HG03066 (cell line): Measurements from ENCODE around the gene THBS2.
"Not testable (repeated sequence)": the region's sequence is repeated elsewhere in the genome, so short reads cannot be mapped to it uniquely, and the experiment has no call there.

ENCODE experiments used
- ATAC-seq: cut with Tn5 transposase; IDR thresholded peaks from one replicate; pipeline ENCODE4 v1.9.1; 2021; ENCODE audit warnings: low read depth; ENCODE audit not compliant: unreplicated experiment

The THBS2 gene

GRCh38 chr6:169213814-169214520, 39.7 kb downstream of the THBS2 start:
- ATAC-seq = no peak

DNA sequence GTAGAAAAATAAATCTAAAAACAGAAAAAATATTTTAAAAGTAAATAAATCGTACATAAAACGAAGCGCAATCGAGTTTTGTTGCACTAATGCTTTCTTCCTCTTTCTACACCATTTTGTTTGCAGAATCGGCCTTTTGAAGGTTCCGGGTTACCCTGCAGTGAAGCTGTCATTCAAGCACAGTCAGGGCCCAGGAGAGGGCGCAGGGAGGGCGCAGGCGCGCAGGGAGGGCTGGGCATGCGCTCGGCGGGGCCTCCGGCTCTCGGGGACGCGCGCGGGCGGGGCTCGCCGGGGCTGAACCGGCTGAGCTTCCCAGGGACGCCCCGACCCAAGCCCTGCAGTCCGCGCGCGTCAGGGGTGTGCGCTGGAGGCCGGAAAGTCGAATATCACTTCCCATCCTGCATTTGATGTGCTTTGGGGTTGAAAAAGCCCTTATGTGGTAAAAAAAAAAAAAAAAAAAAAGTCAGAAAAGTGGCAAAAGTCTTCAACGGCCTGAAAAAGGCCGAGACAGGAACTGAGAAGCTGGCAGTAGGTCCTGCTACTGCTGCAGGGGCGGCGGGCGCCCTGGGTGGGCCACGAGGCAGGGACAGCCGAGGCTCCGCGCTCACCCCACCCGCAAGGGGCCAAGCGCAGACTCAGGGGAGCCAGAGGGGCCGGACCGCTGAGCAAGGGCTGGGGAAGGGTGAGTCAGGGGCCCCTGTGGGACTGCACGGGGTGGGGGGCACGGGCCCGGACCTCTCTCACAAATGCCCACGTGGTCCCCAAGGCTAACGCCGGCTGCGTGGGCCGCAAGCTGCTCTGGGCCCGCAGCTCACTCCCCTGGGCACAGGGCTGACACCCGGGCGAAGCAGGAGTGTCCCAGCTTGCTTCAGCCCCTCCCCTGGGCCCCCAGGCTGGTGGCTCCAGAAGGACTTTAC, 40.5 kb downstream of the THBS2 start:
- ATAC-seq = peak; percentile 98

DNA sequence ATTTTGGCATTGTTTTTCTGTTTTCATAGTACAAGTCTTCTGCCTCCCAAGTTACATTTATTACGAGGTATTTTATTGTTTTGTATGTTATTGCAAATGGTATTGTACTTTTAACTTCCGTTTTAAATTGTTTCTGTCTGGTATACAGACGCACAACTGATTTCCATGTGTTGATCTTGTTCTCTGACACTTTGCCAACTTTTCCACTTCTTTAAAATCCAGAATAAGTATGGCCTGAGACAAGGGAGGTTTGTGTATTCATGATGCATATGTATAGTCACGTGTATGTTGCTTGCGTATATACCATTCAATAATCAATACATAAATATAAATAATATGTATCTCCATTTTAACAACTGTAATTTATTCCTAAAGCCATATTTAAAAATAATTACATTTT, 41.2 kb downstream of the THBS2 start:
- no peak for ATAC-seq

DNA sequence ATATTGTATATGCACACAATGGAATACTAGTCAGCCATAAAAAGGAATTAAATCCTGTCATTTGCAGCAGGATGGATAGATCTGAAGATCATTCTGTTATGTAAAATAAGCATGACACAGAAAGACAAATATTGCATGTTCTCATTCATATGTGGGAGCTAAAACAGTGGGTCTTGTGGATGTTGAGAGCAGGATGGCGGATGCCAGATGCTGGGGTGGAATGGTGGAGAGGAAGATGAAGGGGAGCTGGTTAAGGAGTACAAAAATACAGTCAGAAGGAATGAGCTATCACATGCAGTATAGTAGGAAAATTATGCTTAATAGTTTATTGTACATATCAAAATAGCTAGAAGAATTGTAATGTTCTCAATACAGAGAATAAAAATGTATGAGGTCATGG, 41.8 kb downstream of the THBS2 start:
- ATAC-seq = no peak

DNA sequence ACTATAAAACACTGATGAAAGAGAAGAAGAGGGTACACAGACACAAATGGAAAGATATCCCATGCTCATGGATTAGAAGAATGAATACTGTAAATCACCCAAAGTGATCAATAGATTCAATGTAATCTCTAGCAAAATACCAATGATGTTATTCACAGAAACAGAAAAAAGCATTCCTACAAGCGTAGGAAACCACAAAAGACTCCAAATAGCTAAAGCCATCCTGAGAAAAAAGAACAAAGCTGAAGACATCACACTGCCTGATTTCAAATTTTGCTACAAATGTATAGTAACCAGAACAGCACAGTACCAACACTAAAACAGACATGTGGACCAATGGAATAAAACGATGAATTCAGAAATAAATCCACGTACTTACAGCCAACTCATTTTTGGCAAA, 43.0 kb downstream of the THBS2 start:
- no peak for ATAC-seq

- no peak for ATAC-seq
Observed at GRCh38 chr6:169208011-169208410, 45.6 kb downstream of the THBS2 start.

DNA sequence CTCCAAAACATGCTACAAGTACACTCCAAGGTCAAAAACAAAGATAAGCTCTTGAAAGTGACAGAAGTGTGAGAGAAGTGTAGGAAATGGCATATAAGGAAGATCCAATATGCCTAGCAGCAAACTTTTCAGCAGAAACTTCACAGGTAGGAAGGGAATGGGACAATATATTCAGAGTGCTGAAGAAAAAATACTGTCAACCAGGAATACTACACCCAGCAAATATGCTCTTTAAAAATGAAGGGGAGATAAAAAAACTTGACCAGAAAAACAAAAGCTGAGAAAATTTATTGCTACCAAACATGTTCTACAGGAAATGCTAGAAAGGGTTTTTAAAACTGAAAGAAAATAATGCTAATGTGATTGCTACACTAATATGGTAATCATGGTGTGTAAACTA, 46.2 kb downstream of the THBS2 start:
- ATAC-seq = no peak

DNA sequence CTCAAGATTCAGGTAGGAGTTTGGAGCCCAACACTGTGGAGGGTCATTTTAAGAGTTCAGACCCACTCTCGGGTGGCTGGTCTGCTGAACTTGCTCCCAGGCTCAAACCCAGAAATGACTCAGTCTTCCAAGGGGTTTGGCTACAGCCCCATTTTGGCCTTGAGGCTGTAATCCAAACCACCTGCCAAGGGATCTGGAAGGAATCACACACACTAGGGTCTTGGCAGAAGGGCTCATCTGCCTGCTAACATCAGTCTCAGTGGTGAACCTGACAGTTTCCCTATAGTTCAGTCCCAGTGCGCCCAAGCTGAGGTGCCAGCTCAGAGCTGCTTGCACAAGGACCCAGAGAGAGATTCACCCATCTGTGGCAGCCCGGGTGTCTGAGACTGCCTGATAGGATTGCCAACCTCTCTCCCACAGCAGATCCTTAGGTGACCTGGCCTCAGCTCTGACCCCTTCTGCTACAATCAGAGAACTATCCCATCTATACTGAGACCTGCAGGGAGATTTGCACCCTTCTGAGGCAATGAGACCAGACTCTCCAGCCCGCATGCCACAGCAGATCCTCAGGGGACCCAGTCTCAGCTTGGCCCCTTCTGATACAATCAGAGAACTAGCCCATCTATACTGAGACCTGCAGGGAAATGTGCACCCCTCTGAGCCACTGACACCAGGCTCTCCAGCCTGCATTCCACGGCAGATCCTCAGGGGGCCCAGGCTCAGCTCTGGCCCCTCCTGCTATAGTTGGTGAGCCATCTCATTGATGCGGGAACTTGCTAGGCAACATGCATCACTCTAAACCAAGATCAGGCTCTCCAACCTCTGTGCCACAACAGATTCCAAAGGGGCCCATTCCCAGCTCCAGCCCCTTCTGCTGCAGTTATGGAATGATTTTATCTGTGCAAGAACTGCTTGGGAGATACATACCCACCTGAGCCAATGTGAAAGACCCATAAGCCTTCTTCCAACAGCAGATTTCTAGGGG, 48.2 kb downstream of the THBS2 start:
- ATAC-seq = no peak

- ATAC-seq = no peak
Observed at GRCh38 chr6:169204167-169204566, 49.5 kb downstream of the THBS2 start.

- ATAC-seq = no peak
Observed at GRCh38 chr6:169201985-169202384, 51.7 kb downstream of the THBS2 start.

DNA sequence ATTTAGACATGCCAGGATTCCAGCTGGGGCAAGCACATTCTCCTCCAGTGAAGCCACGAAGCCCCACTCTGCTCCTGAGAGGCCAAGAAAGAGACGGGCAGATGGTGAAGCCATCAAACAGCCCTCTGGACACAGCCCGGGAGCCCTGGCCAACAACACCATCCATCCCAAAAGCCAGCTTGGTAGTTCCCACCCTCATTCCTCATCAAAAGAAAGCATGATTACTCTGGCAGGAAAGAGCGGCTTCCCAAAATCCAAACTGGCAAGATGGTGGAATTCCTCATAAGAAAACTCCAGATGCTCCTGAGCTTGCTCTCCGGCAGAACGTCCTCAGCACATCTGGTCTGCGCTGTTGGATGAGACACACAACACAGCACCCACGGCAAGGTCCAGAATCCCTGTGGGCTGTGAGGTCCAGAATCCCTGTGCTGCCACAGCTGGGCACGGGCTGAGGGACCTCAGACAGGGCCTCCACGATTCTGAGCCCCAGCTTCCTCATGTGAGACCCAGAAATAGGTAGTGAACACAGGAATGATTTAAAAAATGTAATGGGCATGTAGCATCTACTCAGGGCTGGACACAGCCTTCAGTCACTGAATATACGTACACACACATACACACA, 52.6 kb downstream of the THBS2 start:
- no peak for ATAC-seq

DNA sequence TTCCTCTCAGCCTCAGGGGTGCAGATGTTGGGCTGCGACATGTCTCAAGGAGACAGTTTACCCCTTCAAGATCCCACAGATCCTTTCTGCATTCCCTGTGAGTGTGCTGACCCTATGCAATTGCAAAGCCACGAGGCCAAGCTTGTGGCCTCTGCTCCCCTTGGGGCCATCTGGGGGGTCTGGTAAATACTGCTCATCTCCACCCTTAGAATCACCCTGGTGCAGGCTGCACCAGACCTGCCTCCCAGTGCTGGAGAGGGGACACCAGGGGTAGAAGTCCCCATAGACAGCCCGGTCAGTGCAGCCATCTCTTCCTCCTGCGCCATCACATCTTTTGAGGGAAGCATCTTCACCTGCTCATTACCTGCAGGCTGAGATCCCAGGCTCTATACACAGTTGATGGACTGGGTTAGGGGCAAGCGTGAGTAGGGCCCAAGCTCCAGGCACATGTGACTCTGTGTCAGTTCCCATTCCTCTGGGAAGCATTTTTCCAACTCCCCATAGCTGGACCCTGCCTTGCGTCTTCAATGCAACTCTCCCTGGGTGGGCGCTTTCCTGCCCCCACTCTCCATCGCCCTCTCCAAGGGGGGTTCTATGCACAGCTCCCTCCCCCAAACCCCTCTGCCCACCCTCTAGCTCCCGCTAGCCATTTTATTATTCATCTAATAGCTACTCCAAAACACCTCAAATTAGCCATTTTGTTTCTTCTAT, 53.9 kb downstream of the THBS2 start:
- ATAC-seq = no peak

DNA sequence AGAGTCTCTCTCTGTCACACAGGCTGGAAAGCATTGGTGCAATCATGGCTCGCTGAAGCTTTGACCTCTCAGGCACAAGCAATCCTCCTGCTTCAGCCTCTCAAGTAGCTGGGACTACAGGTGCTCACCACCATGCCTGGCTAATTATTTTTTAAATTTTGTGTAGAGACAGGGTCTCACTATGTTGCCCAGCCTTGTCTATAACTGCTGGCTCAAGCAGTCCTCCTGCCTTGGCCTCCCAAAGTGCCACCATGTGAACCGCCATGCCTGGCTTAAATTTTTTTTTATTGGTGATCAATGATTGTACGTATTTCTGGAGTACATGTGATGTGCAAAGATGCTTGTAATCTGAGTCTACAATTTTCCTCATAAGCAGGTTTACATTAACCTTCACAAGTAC, 54.8 kb downstream of the THBS2 start:
- ATAC-seq = no peak

- not testable (repeated sequence) for ATAC-seq
Observed at GRCh38 chr6:169197929-169198328, 55.7 kb downstream of the THBS2 start.

DNA sequence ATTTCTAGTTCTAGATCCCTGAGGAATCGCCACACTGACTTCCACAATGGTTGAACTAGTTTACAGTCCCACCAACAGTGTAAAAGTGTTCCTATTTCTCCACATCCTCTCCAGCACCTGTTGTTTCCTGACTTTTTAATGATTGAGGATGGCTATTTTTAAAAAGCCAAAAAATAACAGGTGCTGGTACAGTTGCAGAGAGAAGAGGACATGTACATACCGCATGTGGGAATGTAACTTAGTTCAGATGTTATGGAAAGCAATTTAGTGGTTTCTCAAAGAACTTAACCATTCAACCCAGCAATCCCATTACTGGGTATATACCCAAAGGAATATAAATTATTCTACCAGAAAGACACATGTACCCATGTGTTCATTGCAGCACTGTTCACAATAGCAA, 57.4 kb downstream of the THBS2 start:
- not testable (repeated sequence) for ATAC-seq

GRCh38 chr6:169194737-169195136, 58.9 kb downstream of the THBS2 start:
- no peak for ATAC-seq

DNA sequence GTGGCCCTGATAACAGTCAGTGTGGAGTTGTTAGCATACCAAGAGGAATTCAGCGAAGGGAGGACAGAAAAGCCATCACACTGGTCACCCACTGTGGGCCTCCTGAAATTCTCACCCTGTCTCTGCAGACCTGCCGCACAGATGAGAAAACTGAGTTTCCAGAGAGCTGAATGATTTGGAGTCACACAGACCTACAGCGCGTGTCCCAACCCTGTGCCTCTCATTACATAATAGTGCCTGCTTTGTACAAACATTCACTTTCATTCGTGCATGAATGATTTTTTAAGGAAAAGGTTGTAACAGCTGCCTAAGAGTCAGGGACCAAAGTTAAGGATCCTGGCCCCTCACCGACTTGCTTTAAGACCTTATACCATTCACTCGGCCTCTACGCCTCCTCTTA, 62.7 kb downstream of the THBS2 start:
- no peak for ATAC-seq

DNA sequence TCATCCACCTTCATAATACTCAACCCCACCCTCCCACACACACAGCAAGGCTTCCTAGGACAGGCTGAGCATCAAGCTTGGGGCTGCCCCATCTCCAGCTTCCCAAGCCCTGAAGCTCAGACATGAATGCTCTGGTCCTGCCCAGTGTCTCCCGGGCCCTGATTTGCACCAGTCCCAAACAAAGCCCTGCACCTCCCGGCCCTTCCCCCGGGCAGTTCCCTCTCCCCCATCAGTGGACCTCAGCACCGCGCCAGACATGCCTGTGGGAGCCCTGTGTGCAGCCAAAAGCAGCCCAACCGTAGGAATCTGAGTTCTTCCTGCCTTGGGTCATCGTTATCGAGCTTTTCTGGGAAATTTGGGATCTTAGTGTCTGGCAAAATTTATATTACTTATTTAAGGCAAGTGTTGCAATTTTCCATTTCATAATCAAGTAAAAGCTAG, 63.5 kb downstream of the THBS2 start:
- no peak for ATAC-seq

- no peak for ATAC-seq
Observed at GRCh38 chr6:169189686-169190085, 64.0 kb downstream of the THBS2 start.

GRCh38 chr6:169189182-169189581, 64.5 kb downstream of the THBS2 start:
- ATAC-seq = no peak
